Endodermal cell (in vitro differentiated cells): ENCODE data around the gene DAB1. TPM values are rescaled to one million over a fixed set of nuclear protein-coding genes. Genes with fewer than 3 reads are reported as not detected.

Experiments
- DNase-seq: peaks from one replicate; pipeline ENCODE4 v3.0.0-alpha.2; 2017
- H3K27ac ChIP-seq: 2 replicates; pipeline ENCODE4 v1.5.1; 2013; ENCODE audit warnings: mild to moderate bottlenecking, low read depth, low read length, moderate library complexity
- H3K27me3 ChIP-seq: 2 replicates; pipeline ENCODE4 v1.6.1; 2013; ENCODE audit warnings: mild to moderate bottlenecking, low read length, moderate library complexity; ENCODE audit not compliant: insufficient read depth, control insufficient read depth, poor library complexity, severe bottlenecking
- H3K36me3 ChIP-seq: 2 replicates; pipeline ENCODE4 v1.7.0; 2013; ENCODE audit warnings: mild to moderate bottlenecking, low read length, moderate library complexity; ENCODE audit not compliant: control insufficient read depth, insufficient read depth
- H3K4me1 ChIP-seq: one replicate; pipeline ENCODE4 v1.7.0; 2013; ENCODE audit warnings: low read length; ENCODE audit not compliant: control insufficient read depth, insufficient read depth
- H3K4me3 ChIP-seq: 2 replicates; pipeline ENCODE4 v1.5.1; 2013; ENCODE audit warnings: mild to moderate bottlenecking, low read length, moderate library complexity
- H3K9ac ChIP-seq: 2 replicates; pipeline ENCODE4 v1.6.1; 2013; ENCODE audit warnings: mild to moderate bottlenecking, low read length, moderate library complexity; ENCODE audit not compliant: poor library complexity, severe bottlenecking; ENCODE audit errors: extremely low read depth
- H3K9me3 ChIP-seq: 2 replicates; pipeline ENCODE4 v1.6.1; 2013; ENCODE audit warnings: mild to moderate bottlenecking, low read length, moderate library complexity; ENCODE audit not compliant: control insufficient read depth
- H3K27ac Mint-ChIP-seq: 2 replicates; pipeline ENCODE4 v1.8.0; 2020; ENCODE audit warnings: mixed read lengths
- H3K27me3 Mint-ChIP-seq: 2 replicates; pipeline ENCODE4 v1.8.0; 2021; ENCODE audit warnings: mild to moderate bottlenecking, mixed read lengths; ENCODE audit not compliant: insufficient read depth
- H3K36me3 Mint-ChIP-seq: 2 replicates; pipeline ENCODE4 v1.8.0; 2020; ENCODE audit warnings: low read depth, mixed read lengths
- H3K4me1 Mint-ChIP-seq: 2 replicates; pipeline ENCODE4 v1.8.0; 2020; ENCODE audit warnings: mixed read lengths
- H3K4me3 Mint-ChIP-seq: 2 replicates; pipeline ENCODE4 v1.8.0; 2020; ENCODE audit warnings: mild to moderate bottlenecking, moderate library complexity, mixed read lengths
- H3K9me3 Mint-ChIP-seq: 2 replicates; pipeline ENCODE4 v1.8.0; 2020; ENCODE audit warnings: mild to moderate bottlenecking, mixed read lengths
- CTCF ChIP-seq: fragments of 200-600 bp; sonication (generic); conservative IDR thresholded peaks from 2 replicates; pipeline ENCODE4 v1.5.0; 2021; ENCODE audit warnings: antibody characterized with exemption, mild to moderate bottlenecking
- WGBS, 2 experiments: methylation state at CpG; one replicate each; pipeline versions ENCODE4 v1.1.5 to v1.1.7; 2013; ENCODE audit warnings: missing lambda C conversion rate in 2 of 2, mixed read lengths in 1 of 2; ENCODE audit not compliant: insufficient coverage in 1 of 2, insufficient read length in 1 of 2; 5-methylcytosine and 5-hydroxymethylcytosine counted together
- total RNA-seq, 2 donors: library from RNA; stranded (reverse); fragmentation: NEBNext Ultra II Directional in 1 of 2; extraction: Animal tissue kit (Norgen Biotek cat#: 25700) in 1 of 2; gene quantifications; 2 replicates in 1 of 2; 3 replicates in 1 of 2; pipeline ENCODE4 v1.2.1, GENCODE V29; 2021

The DAB1 gene
- total RNA-seq, 2 donors from 2014 or later: 32.0 to 36.2 TPM

GRCh38 chr1:57293214-57293613 lies 130.6 kb downstream of the DAB1 start:
- Mint-ChIP-seq H3K4me1 (peaks cover 16% of the 10 kb centered on the region), H3K9me3 (no peaks in the 10 kb centered on the region), H3K4me3 (no peak overlapping the region), H3K27me3 (no peaks in the 10 kb centered on the region), H3K36me3 (peaks cover 4% of the 10 kb centered on the region), H3K27ac (no peak overlapping the region)
- no peaks in the 10 kb centered on the region for H3K4me1 ChIP-seq
- no peak overlapping the region for H3K27ac ChIP-seq
- 92 to 100% methylated on average over 3 of the region's 3 CpGs for WGBS, 2 experiments
- H3K36me3 ChIP-seq: no peaks in the 10 kb centered on the region
- no peak for DNase-seq
- H3K9ac ChIP-seq: no peak overlapping the region
- H3K27me3 ChIP-seq: no peaks in the 10 kb centered on the region
- H3K9me3 ChIP-seq: no peaks in the 10 kb centered on the region
- TF ChIP-seq CTCF: no peak
- H3K4me3 ChIP-seq: no peak overlapping the region

- 63 to 87% methylated on average over 2 of the region's 2 CpGs for WGBS, 2 experiments
- Histone ChIP-seq H3K36me3 (no peaks in the 10 kb centered on the region), H3K4me3 (no peak overlapping the region), H3K27me3 (no peaks in the 10 kb centered on the region), H3K9ac (no peak overlapping the region), H3K9me3 (no peaks in the 10 kb centered on the region), H3K27ac (no peak overlapping the region), H3K4me1 (no peaks in the 10 kb centered on the region)
- no peak for DNase-seq
- no peaks in the 10 kb centered on the region for H3K27me3 Mint-ChIP-seq
- H3K36me3 Mint-ChIP-seq: peaks cover 6% of the 10 kb centered on the region
- no peak for TF ChIP-seq CTCF
- H3K4me1 Mint-ChIP-seq: peaks cover 16% of the 10 kb centered on the region
- no peak overlapping the region for H3K4me3 Mint-ChIP-seq
- no peak overlapping the region for H3K27ac Mint-ChIP-seq
- H3K9me3 Mint-ChIP-seq: no peaks in the 10 kb centered on the region
These were observed 134.1 kb downstream of the DAB1 start for GRCh38 chr1:57289781-57290180.

GRCh38 chr1:57285992-57286391 lies 137.9 kb downstream of the DAB1 start:
- WGBS, 2 experiments: 94 to 100% methylated on average over 1 to 2 of the region's 2 CpGs
- H3K27me3 Mint-ChIP-seq: no peaks in the 10 kb centered on the region
- no peak overlapping the region for H3K27ac Mint-ChIP-seq
- H3K4me3 ChIP-seq: no peak overlapping the region
- no peak for DNase-seq
- no peak overlapping the region for H3K27ac ChIP-seq
- H3K4me1 Mint-ChIP-seq: peaks cover 20% of the 10 kb centered on the region
- H3K4me1 ChIP-seq: peaks cover 7% of the 10 kb centered on the region
- no peak for TF ChIP-seq CTCF
- H3K36me3 Mint-ChIP-seq: peaks cover 6% of the 10 kb centered on the region
- no peak overlapping the region for H3K4me3 Mint-ChIP-seq
- H3K9me3 Mint-ChIP-seq: no peaks in the 10 kb centered on the region
- H3K36me3 ChIP-seq: no peaks in the 10 kb centered on the region
- no peaks in the 10 kb centered on the region for H3K9me3 ChIP-seq
- no peaks in the 10 kb centered on the region for H3K27me3 ChIP-seq
- no peak overlapping the region for H3K9ac ChIP-seq
